ENCODE measurements around the gene DLG2. TPM values are rescaled to one million over a fixed set of nuclear protein-coding genes. Genes with fewer than 3 reads are reported as not detected.

The DLG2 gene
- total and polyA plus RNA-seq, 9 of the 15 experiments (the other 6 are each of a cell fraction or from before 2014, with no cell fraction given) = 0.52 to 1.6 (median 0.95) TPM

DNA sequence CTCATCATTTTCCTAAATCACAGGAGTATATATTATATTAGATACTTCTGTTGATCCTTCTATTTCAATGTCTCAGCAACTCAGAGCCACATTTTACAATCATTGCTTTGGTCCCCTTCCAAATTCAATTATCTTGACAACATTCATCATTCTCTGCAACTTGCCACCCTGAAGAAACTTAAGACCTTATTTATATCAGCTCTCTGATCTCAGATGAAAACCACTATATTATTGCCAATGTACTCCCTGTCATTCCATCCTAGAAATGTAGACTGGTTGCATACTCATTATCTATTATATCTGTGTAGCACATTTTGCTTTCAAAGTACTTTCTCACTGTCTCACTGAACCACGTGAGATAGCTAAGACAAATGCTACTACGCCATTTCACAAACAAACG, 379.3 kb downstream of the DLG2 start:
- CTCF ChIA-PET (ENCODE audit: low intra/inter-chr PET ratio) = no interaction called here
- no peak for FAIRE-seq

DNA sequence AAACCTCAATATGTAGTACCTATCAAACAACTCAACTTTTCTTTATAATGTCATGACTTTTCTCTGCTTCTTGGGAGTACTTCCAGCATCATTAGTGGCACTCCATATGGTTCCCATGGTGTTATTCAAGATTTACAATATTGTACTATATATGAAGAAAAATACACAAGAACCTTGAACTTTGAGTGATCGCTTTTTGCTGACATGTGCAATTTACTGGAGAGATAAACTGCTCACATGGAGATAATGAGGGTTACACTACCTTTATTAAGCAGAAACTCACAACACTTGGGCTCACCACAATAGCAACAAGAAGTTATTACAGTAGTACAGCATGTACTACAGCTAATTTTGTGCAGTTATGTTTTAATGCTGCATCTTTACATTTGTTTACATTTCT, 388.2 kb downstream of the DLG2 start:
- Histone ChIP-seq H3K4me3 (no peak overlapping the region), H3K9ac (ENCODE audit: insufficient read depth in 1 of 2, low read depth in 2 of 2, low read length in 2 of 2) (no peak overlapping the region), H3K9me1 (ENCODE audit: control insufficient read depth, insufficient read depth, low read length) (no peaks in the 10 kb centered on the region), H3K36me3 (ENCODE audit: control insufficient read depth, insufficient read depth, low read length) (no peaks in the 10 kb centered on the region), H2AFZ (ENCODE audit: low read depth, low read length) (no peak overlapping the region), H3K27ac (ENCODE audit: extremely low read depth, low read depth, low read length) (no peak overlapping the region), H3K9me3 (replicated peaks; ENCODE audit: control insufficient read depth, insufficient read depth, low read depth, low read length) (peaks cover 2% of the 10 kb centered on the region; the same call in 1 of the 2 replicates), H3K4me1 (replicated peaks in 1 of 2; ENCODE audit: control insufficient read depth in 2 of 2, insufficient read depth in 2 of 2, low read length in 2 of 2) (no peaks in the 10 kb centered on the region), H3K27me3 (ENCODE audit: control insufficient read depth in 2 of 2, insufficient read depth in 2 of 2, low read length in 2 of 2) (no peaks in the 10 kb centered on the region), H3K4me2 (ENCODE audit: insufficient read depth, low read length) (no peak overlapping the region), H3K79me2 (ENCODE audit: control insufficient read depth, insufficient read depth, low read length) (no peaks in the 10 kb centered on the region), H4K20me1 (replicated peaks; ENCODE audit: control insufficient read depth, insufficient read depth, low read length) (no peaks in the 10 kb centered on the region)
- 0% methylated on average over 1 of the region's 1 CpG for WGBS (ENCODE audit: insufficient coverage, low coverage, missing lambda C conversion rate)
- DNase-seq (ENCODE audit: extremely low read depth in 1 of 4, low spot score in 3 of 4) (no peak), ATAC-seq (no peak), FAIRE-seq (no peak)
- in situ Hi-C loops (cut with MboI) = no loop called here
- CTCF ChIA-PET (ENCODE audit: low intra/inter-chr PET ratio) = no interaction called here
- peak; percentile 65 for TF ChIP-seq ZNF316 (IDR thresholded peaks at IDR 0.05)
- peak; percentile 87 for TF ChIP-seq MAFF (IDR thresholded peaks at IDR 0.05; ENCODE audit: low read length)
- TF ChIP-seq MAFK (IDR thresholded peaks at IDR 0.05; ENCODE audit: low read length) = peak; percentile 92
- no peak for TF ChIP-seq SMAD2 (IDR thresholded peaks at IDR 0.05; ENCODE audit: low read depth, low read length)
- peak; percentile 44; the same call in 1 of the 2 replicates for TF ChIP-seq C11orf30 (IDR thresholded peaks at IDR 0.05; ENCODE audit: low read depth)
- TF ChIP-seq MAFG (tag; conservative IDR thresholded peaks at IDR 0.05) = peak; percentile 77
- POLR2A ChIA-PET = no interaction called here
- intact Hi-C loops (cut with micrococcal nuclease) = no loop called here
- BruUV-seq (replicated peaks) = no TSS peak

More for the DNA sequence above, 379.3 kb downstream of the DLG2 start:
- in situ Hi-C loops (cut with MboI) (no loop called here), intact Hi-C loops (cut with micrococcal nuclease) (no loop called here)
- POLR2A ChIA-PET = no interaction called here
- no peak for ATAC-seq
- Histone ChIP-seq H3K9me3 (replicated peaks; ENCODE audit: control insufficient read depth, insufficient read depth, low read depth, low read length) (no peaks in the 10 kb centered on the region), H3K27ac (ENCODE audit: extremely low read depth, low read depth, low read length) (no peak overlapping the region), H3K27me3 (ENCODE audit: control insufficient read depth in 2 of 2, insufficient read depth in 2 of 2, low read length in 2 of 2) (no peaks in the 10 kb centered on the region), H3K4me2 (ENCODE audit: insufficient read depth, low read length) (no peak overlapping the region), H3K79me2 (ENCODE audit: control insufficient read depth, insufficient read depth, low read length) (no peaks in the 10 kb centered on the region), H4K20me1 (replicated peaks; ENCODE audit: control insufficient read depth, insufficient read depth, low read length) (no peaks in the 10 kb centered on the region), H3K9ac (ENCODE audit: insufficient read depth in 1 of 2, low read depth in 2 of 2, low read length in 2 of 2) (no peak overlapping the region), H3K9me1 (ENCODE audit: control insufficient read depth, insufficient read depth, low read length) (no peaks in the 10 kb centered on the region), H3K4me1 (replicated peaks in 1 of 2; ENCODE audit: control insufficient read depth in 2 of 2, insufficient read depth in 2 of 2, low read length in 2 of 2) (no peaks in the 10 kb centered on the region), H2AFZ (ENCODE audit: low read depth, low read length) (no peak overlapping the region), H3K4me3 (no peak overlapping the region), H3K36me3 (ENCODE audit: control insufficient read depth, insufficient read depth, low read length) (no peaks in the 10 kb centered on the region)
- DNase-seq (ENCODE audit: extremely low read depth in 1 of 4, low spot score in 3 of 4) = no peak
- 2% methylated on average over 3 of the region's 3 CpGs for WGBS (ENCODE audit: insufficient coverage, low coverage, missing lambda C conversion rate)
- TF ChIP-seq ZNF589 (CRISPR knock-in tag; IDR thresholded peaks at IDR 0.05; ENCODE audit: low read depth) (no peak), ZNF79 (CRISPR knock-in tag; IDR thresholded peaks at IDR 0.05; ENCODE audit: low read depth) (no peak), KLF1 (tag; IDR thresholded peaks at IDR 0.05) (no peak), ZNF124 (CRISPR knock-in tag; IDR thresholded peaks at IDR 0.05) (no peak), MYBL2 (IDR thresholded peaks at IDR 0.05; ENCODE audit: low read depth) (no peak), MYBL2 (CRISPR knock-in tag; IDR thresholded peaks at IDR 0.05; ENCODE audit: borderline replicate concordance) (no peak), DPF2 (IDR thresholded peaks at IDR 0.05) (no peak), LARP7 (IDR thresholded peaks at IDR 0.05) (no peak), ZC3H4 (CRISPR knock-in tag; IDR thresholded peaks at IDR 0.05; ENCODE audit: borderline replicate concordance) (no peak), ZNF764 (CRISPR knock-in tag; IDR thresholded peaks at IDR 0.05; ENCODE audit: low read depth) (no peak)
- TF ChIP-seq, protein P1, sequence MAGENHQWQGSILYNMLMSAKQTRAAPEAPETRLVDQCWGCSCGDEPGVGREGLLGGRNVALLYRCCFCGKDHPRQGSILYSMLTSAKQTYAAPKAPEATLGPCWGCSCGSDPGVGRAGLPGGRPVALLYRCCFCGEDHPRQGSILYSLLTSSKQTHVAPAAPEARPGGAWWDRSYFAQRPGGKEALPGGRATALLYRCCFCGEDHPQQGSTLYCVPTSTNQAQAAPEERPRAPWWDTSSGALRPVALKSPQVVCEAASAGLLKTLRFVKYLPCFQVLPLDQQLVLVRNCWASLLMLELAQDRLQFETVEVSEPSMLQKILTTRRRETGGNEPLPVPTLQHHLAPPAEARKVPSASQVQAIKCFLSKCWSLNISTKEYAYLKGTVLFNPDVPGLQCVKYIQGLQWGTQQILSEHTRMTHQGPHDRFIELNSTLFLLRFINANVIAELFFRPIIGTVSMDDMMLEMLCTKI (IDR thresholded peaks at IDR 0.05; ENCODE audit: partially characterized antibody) = no peak
- BruUV-seq (replicated peaks) = no TSS peak

All from K562 (cell line).